HL-60 (cell line): ENCODE measurements around the gene CBX5.

Experiments
- DNase-seq, 2 experiments: peaks; one replicate each; pipeline ENCODE4 v3.0.0-alpha.2; 2010 to 2020; ENCODE audit warnings: low read depth in 1 of 2, low spot score in 1 of 2
- H3K27ac ChIP-seq: fragments of 250-450 bp; sonication (Bioruptor Pico); replicated peaks from 2 replicates; pipeline ENCODE4 v1.5.1; 2020; ENCODE audit warnings: mild to moderate bottlenecking, moderate library complexity
- H3K27me3 ChIP-seq: fragments of 250-450 bp; sonication (Bioruptor Pico); 2 replicates; pipeline ENCODE4 v1.5.1; 2021; ENCODE audit warnings: mild to moderate bottlenecking, moderate library complexity; ENCODE audit not compliant: insufficient read depth, poor library complexity, severe bottlenecking
- H3K4me3 ChIP-seq: replicated peaks from 2 replicates; pipeline ENCODE4 v1.5.1; 2011; ENCODE audit warnings: mild to moderate bottlenecking, control low read depth, low read length; ENCODE audit not compliant: insufficient read depth
- GABPA ChIP-seq: IDR thresholded peaks from 2 replicates; pipeline ENCODE4 v1.6.1; 2012; ENCODE audit warnings: low read depth
- POLR2AphosphoS5 ChIP-seq: IDR thresholded peaks from 2 replicates; pipeline ENCODE4 v1.6.1; 2012; ENCODE audit warnings: low read depth
- SPI1 ChIP-seq: IDR thresholded peaks from 2 replicates; pipeline ENCODE4 v1.6.1; 2012; ENCODE audit warnings: low read depth, mild to moderate bottlenecking, borderline replicate concordance
- TF ChIP-seq, protein P1 (sequence below): IDR thresholded peaks from 2 replicates; pipeline ENCODE4 v1.6.1; 2012; ENCODE audit warnings: low read depth; ENCODE audit not compliant: insufficient replicate concordance
- TF ChIP-seq, protein P2 (sequence below): IDR thresholded peaks from one replicate; pipeline ENCODE4 v1.5.1; 2011; ENCODE audit warnings: low read length, control low read depth, inconsistent platforms; ENCODE audit not compliant: insufficient read depth

Gene CBX5

DNA sequence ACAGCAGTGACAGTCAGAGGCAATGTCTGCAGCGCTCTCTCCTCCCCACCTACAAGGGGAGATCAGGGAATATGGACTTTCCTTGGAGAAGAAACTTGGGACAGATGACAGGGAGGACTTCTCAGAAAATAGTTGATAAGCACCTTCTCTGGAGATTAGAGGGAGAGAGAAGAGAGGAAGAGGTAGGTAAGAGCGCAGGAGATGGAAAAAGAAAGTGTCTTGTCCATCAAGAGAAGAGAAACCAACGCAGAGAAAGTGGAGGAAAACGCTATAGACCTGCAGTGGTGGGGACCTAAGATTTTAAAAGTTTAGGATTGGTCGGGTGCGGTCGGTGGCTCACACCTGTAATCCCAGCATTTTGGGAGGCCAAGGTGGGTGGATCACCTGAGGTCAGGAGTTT lies 75.6 kb downstream of the CBX5 start:
- DNase-seq, result no peak
- H3K27me3 ChIP-seq, result peaks cover 26% of the 10 kb centered on the region
- TF ChIP-seq, protein P1, sequence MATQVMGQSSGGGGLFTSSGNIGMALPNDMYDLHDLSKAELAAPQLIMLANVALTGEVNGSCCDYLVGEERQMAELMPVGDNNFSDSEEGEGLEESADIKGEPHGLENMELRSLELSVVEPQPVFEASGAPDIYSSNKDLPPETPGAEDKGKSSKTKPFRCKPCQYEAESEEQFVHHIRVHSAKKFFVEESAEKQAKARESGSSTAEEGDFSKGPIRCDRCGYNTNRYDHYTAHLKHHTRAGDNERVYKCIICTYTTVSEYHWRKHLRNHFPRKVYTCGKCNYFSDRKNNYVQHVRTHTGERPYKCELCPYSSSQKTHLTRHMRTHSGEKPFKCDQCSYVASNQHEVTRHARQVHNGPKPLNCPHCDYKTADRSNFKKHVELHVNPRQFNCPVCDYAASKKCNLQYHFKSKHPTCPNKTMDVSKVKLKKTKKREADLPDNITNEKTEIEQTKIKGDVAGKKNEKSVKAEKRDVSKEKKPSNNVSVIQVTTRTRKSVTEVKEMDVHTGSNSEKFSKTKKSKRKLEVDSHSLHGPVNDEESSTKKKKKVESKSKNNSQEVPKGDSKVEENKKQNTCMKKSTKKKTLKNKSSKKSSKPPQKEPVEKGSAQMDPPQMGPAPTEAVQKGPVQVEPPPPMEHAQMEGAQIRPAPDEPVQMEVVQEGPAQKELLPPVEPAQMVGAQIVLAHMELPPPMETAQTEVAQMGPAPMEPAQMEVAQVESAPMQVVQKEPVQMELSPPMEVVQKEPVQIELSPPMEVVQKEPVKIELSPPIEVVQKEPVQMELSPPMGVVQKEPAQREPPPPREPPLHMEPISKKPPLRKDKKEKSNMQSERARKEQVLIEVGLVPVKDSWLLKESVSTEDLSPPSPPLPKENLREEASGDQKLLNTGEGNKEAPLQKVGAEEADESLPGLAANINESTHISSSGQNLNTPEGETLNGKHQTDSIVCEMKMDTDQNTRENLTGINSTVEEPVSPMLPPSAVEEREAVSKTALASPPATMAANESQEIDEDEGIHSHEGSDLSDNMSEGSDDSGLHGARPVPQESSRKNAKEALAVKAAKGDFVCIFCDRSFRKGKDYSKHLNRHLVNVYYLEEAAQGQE, result no peak
- no peak for TF ChIP-seq SPI1
- TF ChIP-seq, protein P2, sequence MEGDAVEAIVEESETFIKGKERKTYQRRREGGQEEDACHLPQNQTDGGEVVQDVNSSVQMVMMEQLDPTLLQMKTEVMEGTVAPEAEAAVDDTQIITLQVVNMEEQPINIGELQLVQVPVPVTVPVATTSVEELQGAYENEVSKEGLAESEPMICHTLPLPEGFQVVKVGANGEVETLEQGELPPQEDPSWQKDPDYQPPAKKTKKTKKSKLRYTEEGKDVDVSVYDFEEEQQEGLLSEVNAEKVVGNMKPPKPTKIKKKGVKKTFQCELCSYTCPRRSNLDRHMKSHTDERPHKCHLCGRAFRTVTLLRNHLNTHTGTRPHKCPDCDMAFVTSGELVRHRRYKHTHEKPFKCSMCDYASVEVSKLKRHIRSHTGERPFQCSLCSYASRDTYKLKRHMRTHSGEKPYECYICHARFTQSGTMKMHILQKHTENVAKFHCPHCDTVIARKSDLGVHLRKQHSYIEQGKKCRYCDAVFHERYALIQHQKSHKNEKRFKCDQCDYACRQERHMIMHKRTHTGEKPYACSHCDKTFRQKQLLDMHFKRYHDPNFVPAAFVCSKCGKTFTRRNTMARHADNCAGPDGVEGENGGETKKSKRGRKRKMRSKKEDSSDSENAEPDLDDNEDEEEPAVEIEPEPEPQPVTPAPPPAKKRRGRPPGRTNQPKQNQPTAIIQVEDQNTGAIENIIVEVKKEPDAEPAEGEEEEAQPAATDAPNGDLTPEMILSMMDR, result no peak
- no peak for TF ChIP-seq POLR2AphosphoS5
- TF ChIP-seq GABPA, result no peak
- H3K27ac ChIP-seq, result no peak overlapping the region
- H3K4me3 ChIP-seq, result no peak overlapping the region

DNA sequence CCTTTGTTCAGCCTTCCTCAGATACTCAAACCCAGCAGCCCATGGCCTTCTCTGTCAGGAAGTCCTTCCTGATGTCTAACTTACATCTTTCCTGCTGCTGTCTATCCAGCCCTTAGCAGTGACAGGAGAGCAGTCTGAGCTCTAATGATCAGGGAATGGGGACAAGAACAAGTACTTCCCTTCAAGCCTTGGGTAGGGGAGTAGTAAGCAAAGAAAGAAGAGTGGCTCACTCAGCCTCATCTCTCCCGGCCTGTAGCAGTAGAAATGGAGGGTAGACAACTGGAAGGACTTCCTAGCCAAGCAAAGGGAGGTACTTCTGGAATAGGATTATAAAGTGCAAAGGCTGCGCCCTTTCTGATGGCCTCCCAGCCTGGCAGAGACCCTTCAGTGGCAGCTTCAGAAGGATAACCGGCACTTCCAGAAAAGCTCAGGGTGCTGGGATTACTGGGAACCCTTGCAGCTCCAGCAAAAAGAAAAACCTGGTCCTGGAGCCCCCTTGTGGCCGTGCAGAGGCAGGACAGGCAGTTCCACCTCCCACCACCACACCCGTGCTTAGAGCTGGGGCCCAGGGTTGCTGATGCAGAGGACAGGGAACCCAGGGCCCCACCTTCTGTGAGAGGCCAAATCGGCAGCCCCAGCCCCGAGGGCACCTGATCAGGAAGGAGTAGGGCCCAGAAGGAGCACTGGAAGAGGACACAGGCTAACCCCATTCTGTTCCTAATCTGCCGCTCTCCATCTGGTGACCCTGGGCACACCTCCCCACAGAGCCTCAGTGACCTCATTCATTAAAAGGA lies 78.7 kb downstream of the CBX5 start:
- TF ChIP-seq, protein P2, result peak; percentile 89
- no peak for TF ChIP-seq POLR2AphosphoS5
- H3K27ac ChIP-seq, result no peak overlapping the region
- H3K27me3 ChIP-seq, result peaks cover 22% of the 10 kb centered on the region
- no peak overlapping the region for H3K4me3 ChIP-seq
- peak in 1 of 2 experiments; percentile 72 for DNase-seq

DNA sequence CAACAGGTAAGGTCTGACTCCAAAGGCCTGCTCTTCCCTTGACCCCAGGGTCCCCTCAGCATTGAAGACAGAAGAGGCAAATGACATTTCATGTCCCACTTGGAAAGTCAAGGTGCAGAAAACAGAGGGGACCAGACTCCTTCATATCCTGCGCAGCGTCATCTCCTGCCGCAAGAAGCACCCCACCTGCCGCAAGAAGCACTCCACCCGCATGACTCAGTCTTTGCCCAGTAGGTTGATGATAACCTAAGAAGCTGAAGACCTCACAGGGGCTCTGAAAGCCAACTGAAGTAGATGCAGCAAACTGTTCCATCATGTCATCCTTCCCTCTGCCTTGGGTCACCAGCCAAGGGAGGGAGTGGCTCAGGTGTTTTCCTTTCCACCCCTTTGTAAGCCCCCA lies 79.5 kb downstream of the CBX5 start:
- DNase-seq, result no peak
- Histone ChIP-seq H3K4me3 (no peak overlapping the region), H3K27ac (no peak overlapping the region), H3K27me3 (peaks cover 14% of the 10 kb centered on the region)
- TF ChIP-seq SPI1 (no peak), POLR2AphosphoS5 (no peak), GABPA (no peak)
- TF ChIP-seq, protein P1, result no peak
- TF ChIP-seq, protein P2, result no peak

DNA sequence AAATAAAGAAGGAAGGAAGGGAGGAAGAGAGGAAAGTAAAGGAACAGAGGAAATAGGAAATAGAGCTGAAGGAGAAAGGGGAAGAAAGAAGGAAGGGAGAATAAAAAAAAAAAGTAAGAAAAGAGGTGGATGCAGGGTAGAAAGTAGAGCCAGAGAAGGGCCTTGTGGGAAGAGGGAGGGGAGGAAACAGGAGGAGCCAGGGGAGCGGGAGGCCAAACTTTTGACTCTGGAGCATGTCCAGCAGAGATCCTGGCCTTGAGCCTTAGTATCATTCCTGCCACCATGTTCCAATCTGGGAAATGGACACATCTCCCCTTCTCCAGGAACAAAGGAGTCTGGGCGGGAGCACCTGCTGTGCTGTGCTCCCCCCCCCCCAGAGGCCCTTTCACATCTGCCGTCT lies 80.0 kb downstream of the CBX5 start:
- no peak for TF ChIP-seq POLR2AphosphoS5
- no peak for TF ChIP-seq SPI1
- no peak for TF ChIP-seq GABPA
- TF ChIP-seq, protein P2, result no peak
- TF ChIP-seq, protein P1, result no peak
- Histone ChIP-seq H3K27ac (no peak overlapping the region), H3K27me3 (peaks cover 10% of the 10 kb centered on the region), H3K4me3 (no peak overlapping the region)
- DNase-seq, result no peak
